ENCODE results near the gene SYNCRIP.
"Not testable (repeated sequence)": the region's sequence is repeated elsewhere in the genome, so short reads cannot be mapped to it uniquely, and the experiment has no call there.

SYNCRIP gene

DNA sequence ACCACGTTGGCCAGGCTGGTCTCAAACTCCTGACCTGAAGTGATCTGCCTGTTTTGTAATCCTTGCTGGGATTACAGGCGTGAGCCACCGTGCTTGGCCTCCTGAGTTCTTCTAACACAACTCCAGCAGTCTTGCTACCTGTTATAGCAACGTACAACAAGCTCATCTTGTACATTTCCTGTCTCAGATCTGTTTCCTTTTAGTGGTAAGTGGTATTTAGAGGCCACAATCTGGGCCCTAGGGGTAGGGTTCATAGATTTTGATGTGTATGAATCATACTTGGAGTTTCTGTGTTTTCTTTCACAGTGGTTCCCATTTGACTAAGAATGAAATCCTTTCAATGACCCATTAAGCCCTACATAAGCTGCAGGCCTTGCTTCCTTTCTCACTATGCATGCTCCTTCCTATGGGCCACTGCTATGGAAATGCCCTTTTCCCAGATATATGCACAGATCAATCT, 27.1 kb upstream of the SYNCRIP start:
- no peak for DNase-seq

DNA sequence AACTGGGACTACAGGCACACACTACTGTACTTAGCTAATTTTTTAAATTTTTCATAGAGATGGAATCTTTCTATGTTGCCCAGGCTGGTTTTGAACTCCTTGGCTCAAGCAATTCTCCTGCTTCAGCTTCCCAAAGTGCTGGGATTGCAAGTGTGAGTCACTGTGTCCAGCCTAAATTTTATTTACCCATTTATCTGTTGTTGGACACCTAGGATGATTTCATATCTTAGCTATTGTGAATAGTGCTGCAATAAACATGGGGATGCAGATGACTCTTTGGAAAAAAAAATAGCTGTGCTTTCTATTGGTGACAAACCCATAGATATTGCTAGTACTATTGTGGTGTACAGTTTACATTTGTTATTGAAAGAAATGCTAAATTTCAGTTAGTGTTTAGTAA, 19.6 kb upstream of the SYNCRIP start:
- DNase-seq = no peak

DNA sequence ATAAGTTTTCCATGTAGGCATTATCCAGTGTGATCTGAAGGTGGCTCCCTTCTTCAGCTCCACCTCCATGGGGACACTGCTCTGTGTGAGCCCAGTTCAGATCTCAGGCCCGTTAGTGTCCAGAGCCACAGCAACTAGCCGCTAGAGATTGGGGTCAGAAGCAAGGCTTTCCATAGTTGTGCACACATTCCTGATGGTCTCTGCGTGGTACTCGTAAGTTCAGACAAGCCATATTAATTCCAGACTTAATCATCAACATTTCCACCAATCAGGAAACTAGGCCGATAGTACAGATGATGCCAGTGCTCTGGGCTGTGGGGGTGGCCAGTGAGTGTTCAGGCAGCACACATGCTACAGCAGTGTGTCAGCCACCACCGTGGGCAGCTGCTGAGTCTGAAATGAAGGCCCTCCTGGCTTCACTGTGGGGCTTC, 17.5 kb upstream of the SYNCRIP start:
- DNase-seq = no peak

DNA sequence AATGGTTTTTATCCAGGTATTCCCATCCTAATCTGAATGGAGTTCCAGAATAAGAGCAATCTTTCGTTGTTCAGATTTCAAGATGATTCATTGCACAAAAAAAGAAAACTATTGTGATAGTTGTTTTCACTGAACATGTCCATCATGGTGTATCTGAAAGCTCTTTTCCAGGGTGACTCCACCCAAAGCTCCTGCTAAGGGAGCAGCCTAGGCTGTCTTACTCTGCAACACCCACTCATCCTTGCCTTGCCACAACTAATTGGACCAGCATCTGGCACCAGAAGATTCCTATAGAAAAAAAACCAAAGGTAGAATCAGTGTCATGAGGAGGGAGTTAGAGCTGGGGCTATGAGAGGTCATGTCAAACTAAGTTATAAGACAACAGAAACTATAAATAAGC, 7.9 kb upstream of the SYNCRIP start:
- DNase-seq = peak in 1 of 2 donors; percentile 31

DNA sequence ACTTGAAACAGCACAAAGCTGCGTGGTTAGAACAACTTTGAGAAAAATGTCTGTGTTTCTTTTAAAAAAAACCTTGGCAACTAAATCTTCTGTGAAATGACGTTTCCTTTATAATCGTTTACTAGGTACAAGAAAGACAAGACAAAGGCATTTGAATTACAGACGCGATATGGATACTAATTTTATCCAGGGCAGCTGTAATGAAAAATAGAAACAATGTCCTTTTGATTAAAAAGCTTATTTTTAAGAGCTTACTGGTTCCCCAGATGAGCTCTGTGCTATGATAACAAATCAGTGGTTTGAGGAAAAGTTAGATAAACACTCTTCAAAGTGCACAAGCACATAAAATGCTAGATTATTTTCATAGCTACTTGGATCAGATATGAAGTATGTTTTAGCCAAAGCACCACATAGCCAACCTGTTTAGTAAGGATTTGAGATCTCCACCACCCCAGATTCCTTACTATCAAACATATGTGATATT, 1.6 kb upstream of the SYNCRIP start:
- DNase-seq = no peak

DNA sequence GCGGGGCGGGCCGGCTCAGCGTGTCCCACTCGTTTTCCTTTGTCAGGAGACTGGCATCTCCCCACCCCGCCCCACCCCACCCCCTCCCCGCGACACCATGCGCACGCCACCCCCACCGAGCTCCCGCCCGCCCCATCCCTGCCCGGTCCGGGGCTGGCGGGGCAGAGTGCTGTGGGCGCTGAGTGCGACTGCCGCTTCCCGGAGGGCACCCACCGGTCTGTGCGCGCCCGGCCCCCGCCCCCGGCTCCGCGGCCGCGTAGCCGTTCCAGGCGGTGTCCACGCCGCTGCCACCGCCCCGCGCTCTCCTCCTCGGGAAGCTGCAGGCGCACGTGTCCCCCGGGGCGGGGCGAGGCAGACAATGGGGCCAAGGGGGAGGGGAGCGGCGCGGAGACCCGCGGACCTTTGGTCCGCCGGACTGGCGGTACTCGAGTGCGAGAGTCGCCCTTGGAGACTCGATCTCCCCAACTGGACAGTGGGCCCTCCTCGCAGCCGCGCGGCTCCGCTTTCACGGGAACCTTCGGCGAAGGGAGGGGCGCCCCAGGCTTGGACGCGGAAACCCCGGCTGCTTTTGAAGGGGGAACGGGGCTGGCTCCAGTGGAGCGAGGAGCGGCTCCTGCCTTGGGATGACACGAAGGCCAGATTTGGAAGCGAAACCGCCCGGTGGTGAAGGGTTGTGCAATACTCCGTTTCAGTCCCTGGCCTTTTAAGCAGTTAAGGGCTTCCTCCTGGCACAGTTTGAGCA, 1.0 kb upstream of the SYNCRIP start:
- DNase-seq = peak; percentile 95 to 96

DNA sequence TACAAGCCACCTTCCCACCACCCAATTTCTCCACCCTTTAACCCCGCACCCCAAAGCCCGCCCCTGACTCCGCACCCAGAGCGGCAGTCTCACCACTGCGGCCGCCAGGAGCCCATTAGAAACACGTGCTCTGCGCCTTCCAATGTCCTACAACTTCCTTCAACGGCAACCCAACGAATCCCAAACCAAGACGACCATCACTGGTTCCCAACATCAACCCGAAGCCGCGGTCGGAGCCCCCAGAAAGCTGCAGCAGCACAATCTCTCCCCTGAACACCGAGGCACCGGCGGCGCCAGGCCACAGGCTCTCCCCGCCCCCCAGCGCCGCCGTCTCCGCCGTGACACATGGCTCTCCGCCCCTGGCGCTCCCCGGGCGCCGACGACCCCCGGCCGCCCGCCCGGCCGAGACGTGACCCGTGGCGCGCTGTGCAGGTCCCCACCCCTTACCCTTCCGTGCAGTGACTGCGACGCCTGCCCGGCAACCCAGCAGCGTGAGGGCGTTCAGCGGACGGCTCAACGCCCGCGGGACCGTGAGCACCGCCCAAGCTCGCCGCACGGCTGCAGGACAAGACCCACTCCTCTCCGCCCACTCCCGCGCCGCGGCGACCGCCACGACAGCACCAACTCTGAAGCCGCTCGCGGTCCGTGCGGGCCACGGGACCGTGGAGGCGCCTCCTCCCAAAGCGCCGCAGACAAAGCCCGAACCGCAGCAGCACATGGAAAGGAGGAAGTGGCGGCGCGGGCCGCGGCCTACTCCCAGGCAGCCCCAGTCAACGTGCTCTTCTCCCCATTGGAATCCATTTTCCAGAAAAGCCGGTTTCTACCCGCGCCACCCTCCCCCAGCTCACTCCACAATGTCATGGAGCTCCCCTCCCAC, 551 bp downstream of the SYNCRIP start:
- peak; percentile 67 to 80 for DNase-seq

DNA sequence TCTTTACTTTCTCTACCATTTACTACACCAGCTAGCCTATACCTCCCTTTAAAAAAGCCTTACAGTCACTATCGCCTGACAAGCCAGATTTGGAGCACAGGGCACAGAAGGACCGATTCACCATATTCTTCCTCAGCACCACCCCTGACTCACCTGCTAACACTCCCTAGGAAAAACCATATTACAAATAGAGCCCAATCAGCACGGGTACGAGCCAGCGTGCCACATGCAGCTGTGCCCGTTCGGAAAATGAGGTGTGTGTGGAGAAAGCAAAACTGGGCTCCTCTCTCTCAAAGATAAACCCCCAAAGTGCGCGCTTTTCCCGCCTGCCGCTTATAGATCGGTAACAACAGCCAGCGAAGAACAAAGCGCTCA, 1.2 kb downstream of the SYNCRIP start:
- DNase-seq = no peak

DNA sequence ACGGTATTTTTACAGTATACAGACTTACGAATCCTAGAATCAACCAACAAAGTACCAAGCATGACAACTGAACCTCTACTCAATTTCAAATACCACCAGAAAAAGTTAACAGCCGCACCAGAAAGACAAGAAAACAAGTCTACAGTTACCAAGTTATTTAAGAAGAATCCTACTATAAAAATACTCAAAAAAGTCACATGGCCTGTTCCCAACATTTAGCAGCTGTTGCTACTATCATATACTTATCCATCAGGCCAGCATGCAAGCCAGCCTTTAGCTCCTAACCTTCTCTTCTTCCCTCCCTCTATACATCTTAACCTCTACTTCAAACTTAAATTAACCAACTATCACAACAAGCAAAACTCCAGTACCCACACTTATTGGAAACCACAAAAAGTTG, 1.9 kb downstream of the SYNCRIP start:
- DNase-seq = no peak

DNA sequence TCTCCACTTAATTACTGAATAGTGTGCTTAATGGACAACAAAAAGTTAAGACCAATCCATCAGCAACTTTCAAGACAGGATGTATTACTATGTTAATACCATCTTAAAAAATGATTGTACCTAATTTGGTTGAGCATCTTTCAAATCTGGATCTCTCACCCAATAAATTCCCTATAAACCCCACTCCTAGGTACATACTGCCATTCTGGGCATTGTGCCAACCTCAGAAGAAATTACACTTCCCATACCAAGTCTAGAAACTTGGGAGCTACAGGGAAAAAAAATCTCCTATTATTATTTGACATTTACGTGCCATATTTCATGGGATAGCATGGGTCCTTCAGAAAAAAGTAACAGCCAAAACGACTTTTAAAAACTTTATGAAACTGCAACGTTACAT, 5.1 kb downstream of the SYNCRIP start:
- no peak for DNase-seq

DNA sequence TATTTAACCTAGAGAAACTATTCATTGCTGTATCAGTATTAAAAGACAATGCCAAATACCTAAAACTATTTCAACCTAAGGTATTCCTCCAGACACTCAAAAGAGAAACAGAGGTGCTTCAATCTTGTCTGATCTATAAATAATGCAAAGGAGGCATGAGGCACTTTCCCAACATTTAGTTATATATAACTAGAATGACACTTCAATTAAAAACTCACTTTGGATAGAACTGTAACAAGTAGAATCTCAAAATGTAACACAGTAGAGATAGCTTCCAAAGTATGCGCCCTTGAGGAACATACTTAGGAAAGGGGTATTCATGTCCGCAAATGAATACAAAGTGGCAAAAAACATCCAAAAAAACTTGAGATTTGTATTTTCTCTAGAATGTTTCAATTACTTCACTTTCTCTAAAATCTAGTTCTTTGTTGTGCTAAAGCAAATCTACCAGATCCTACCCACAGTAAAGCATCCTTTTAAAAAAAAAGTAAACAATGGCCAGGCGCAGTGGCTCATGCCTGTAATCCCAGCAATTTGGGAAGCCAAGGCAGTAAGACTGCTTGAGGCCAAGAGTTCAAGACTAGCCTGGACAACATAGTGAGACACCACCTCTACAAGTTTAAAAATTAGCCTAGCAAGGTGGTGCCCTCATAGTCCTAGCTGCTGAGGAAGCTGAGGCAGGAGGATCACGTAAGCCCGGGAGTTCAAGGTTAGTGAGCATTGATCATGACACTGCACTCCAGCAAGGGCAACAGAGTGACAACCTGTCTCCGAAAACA, 10.3 kb downstream of the SYNCRIP start:
- no peak for DNase-seq

DNA sequence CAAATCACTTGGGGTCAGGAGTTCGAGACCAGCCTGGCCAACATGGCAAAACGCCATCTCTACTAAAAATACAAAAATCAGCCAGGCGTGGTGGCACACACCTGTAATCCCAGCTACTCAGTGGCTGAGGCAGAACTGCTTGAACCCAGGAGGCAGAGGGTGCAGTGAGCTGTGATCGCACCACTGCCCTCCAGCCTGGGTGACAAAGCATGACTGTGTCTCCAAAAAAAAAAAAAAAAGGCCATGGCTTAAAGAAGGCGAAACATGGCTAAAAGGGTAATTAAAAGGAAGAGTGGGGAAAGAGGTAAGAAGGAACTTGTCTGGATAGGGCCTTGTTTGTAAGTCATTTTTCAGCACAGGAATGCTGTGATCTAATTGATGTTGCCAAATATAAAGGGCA, 11.6 kb downstream of the SYNCRIP start:
- not testable (repeated sequence) for DNase-seq

DNA sequence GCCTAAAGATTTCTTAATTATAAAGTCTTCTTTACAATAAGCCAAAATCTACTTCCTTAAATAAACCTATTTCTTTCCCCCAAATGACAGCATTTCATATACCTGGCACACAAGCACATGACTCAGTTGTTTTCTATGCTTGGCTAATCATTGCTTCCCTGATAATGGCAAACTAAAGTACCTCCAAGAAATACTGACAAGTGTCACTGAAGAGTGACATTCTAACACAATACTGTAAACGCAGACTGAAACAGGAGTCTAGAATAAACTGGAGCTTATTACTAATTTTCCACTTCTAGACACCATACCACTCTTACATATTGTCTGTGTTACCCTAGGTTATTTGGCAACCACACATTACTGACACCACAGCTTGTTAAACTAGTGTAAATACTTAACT, 14.3 kb downstream of the SYNCRIP start:
- DNase-seq = no peak

DNA sequence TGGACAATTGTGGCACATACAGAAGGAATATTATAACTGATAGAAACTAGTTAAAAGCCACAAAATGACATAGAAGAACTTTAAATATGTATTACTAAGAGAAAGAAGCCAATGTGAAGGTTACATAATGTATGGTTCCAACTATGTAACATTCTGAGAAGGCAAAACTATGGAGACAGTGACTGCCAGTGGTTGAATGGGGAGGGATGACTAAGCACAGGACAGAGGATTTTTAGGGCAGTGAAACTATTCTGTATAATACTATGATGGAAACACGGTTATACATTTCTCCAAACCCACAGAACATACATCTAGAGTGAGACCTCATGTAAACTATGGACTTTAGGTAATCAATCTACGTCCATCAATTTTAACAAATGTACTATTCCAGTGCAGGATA, 22.4 kb downstream of the SYNCRIP start:
- DNase-seq = peak in 1 of 2 donors; percentile 24

DNA sequence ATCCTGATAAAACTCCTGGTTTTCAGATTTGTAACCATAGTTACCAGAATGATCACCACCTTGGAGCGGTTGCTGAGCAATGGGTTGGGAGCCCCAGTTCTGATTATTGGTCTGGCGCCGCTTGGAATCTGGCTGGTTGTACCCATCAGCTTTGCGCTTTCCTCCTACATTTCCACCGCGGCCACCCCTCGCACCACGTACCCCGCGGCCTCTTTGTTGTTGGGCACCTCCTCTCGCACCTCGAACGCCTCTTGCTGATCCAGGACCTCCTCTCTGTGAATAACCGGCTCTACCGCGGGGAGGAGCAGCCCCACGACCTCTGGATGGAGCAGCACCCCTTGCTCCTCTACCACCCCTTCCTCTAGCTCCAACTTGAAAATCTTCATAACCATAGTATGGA, 27.9 kb downstream of the SYNCRIP start:
- no peak for DNase-seq

DNA sequence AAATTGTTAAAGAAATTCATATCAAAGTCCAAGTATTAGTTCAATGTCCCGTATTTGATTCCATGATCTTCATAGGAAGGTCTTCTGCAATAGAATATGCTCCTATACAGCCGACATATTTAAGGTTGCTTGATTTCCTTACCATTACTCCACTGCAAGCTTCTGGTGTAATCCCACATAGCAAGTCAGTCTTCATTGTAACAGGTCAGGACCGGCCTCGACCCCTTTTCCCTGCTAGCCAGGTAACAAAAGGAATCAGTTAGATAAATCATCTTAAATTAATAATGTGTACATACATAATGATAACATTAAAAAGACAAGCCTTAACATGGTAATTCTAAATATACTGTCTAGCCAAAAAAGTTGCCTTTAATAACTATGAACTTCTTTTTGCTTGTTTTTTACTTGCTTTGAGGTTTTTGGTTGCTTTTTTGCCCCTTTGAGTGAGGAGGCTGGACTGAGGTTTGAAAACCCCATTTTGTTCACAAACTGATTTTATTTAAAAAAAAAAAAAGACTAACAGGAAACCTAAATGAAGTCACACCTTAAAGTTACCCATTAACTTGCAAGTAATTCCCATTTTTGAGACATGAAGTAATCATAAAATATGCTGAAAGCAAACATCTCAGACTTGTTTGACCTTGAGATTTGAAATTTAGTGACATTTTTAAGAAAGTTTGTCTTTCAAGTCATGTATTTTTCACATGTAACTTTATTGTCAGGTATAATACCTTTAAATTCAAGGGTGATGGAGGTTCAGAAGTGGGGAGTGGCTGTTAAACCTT, 29.8 kb downstream of the SYNCRIP start:
- DNase-seq = no peak

DNA sequence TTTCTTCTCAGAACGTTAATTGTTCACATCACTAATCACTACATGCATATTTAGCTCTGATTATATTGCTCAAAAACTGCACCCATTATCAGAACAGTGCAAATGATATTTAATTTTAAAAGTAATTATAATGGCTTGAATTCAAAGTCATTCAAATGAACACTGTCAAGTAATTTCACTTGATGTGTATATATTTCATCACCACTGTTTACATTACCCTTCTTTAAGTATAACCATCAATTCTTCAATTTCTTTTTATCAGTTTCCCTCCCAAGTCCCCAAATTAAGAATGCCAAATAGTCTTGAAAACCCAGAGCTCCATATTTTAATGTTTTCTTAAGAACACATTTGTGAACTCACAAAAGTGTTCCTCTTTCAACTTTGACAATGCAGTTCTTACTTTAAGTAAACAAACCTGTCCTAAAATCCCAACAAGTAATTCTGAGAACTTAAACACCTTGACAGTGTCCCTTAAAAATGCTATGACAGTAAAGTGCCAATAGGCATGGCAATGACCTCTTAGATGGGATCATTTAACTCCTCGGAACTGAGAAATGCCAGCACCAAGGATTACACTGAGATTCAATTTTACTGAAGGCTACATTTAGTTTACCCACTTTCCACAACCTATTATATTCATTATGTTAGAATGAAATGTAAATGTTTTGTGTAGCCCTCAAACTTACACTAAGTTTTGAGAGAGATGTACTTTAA, 32.3 kb downstream of the SYNCRIP start:
- DNase-seq = no peak

DNA sequence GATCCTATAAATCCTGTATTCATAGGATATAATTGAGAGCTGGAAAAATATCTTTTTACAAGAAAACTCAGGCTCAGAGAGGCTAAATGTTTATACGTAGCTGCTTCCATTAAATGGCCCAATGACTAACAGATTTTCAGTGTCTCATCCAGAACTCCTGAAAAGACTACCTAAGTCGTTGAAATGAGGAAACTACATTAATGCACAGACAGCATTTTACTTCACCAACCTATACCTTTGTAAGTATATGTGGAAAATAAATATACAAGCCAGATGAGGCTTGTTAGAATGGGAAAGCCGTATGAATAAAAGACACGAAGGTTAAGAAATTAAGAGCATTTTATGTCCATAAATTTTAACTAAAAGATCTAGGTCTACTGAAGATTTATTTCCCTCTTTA, 40.6 kb downstream of the SYNCRIP start:
- no peak for DNase-seq

DNA sequence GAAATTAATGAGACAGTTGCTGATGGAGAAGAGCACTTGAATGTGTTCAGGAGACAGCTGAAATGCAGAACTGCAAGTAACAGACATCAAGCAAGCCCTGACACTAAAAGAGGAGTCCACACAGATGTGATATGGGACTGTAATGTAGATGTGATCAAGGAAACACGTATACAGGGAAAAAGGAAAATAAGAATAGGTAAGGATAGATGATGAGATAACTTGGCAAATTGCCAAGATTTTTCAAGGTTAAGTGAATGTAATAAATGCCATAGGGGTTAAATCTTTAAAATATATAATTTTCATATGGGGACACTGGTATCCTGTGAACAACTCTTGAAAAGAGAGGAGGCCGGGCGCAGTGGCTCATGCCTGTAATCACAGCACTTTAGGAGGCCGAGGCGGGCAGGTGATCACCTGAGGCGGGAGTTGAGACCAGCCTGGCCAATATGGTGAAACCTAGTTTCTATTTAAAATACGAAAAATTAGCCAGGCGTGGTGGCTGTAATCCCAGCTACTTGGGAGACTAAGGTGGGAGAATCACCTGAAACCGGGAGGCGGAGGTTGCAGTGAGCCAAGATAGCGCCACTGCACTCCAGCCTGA, 41.9 kb downstream of the SYNCRIP start:
- DNase-seq = no peak

DNA sequence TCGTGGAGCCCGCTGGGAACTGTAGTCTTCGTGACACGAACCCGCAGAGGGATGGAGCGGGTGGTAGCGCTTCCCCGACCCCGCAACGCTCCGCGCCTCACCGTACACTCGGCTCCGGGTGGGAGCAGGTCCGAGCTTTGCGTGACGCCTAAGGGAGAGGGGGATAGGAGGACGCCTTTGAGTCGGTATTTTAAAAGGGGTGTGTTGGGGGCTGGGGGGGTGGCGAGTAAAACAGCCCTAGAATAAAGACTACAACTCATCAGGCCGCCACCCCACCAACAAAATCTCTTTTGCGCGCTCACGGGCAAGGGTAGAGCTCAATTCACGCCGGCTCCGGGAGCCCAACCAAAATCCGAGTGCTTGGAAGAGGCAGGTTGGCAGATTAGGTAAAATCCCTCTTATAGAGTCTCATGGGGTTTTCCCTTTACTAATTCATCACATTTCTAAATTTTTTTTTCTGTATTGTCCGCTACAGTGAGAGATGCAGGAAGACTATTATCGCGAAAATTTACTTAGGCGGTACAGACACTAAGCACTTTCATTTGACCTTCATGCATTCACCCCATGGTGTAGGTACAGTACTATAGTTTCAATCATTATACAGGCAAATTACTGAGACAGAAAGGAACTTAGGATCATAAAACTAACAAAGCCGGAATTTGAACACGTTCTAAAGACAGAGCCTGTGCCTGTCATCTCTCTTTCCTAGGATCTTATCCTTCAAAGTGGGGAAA, 48.3 kb downstream of the SYNCRIP start:
- peak in 1 of 2 donors; percentile 20 for DNase-seq
